Measurements from ENCODE around the gene GAST.
"Not testable (repeated sequence)": the region's sequence is repeated elsewhere in the genome, so short reads cannot be mapped to it uniquely, and the experiment has no call there.

GAST gene

DNA sequence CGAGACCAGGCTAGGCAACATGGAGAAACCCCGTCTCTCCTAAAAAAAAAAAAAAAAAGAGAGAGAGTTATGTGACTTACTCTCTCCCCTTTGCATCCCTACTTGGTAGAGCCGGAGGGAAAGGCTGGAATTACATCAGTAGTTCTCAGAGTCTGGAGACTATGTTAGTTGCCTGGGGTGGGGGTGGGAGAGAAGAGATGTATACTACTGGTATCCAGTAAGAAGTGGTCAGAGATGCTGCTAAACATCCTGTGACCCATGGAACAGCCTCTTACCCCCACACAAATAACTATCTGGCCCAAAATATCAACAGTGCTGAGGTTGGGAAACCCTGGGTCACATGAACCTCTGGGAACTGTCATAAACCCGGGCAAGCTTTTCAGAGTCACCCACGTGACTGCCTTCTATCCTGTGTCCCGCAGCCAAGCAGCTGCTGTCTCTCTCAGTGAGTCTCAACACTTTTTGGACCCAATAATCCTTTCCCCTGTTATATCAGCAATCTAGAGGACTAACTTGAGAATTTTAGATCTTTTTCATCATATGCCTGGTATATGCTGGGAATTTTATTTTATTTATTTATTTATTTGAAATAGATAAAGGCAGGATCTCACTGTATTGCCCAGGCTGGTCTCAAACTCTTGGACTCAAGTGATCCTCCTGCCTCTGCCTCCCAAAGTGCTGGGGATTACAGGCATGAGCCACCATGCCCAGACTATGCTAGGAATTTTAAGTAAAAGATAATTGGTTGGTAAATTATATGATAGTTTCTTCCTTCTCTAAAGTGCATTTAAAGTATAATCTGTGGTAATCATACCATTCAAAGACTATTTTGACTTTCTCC lies 14.8 kb upstream of the GAST start:
- H3K4me3 ChIP-seq (ENCODE audit: low read depth, low read length), result no peak overlapping the region
- TF ChIP-seq, protein P1, sequence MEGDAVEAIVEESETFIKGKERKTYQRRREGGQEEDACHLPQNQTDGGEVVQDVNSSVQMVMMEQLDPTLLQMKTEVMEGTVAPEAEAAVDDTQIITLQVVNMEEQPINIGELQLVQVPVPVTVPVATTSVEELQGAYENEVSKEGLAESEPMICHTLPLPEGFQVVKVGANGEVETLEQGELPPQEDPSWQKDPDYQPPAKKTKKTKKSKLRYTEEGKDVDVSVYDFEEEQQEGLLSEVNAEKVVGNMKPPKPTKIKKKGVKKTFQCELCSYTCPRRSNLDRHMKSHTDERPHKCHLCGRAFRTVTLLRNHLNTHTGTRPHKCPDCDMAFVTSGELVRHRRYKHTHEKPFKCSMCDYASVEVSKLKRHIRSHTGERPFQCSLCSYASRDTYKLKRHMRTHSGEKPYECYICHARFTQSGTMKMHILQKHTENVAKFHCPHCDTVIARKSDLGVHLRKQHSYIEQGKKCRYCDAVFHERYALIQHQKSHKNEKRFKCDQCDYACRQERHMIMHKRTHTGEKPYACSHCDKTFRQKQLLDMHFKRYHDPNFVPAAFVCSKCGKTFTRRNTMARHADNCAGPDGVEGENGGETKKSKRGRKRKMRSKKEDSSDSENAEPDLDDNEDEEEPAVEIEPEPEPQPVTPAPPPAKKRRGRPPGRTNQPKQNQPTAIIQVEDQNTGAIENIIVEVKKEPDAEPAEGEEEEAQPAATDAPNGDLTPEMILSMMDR (IDR thresholded peaks at IDR 0.05; ENCODE audit: insufficient read depth, low read depth, low read length, missing control alignments), result no peak
- no peak for DNase-seq (ENCODE audit: low read depth)

DNA sequence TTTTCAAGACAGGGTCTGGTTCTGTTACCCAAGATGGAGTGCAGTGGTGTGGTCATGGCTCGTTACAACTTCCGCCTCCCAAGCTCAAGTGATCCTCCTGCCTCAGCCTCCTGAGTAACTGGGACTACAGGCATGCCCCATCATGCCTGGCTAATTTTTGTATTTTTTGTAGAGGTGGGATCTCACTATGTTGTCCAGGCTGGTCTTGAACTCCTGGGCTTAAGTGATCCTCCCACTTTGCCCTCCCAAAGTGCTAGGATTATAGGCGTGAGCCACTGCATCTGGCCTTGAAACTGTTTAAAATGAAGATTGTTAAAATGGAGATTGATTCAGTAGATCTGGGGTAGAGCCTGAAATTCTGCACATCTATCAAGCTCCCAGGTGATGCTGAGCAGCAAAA lies 11.3 kb upstream of the GAST start:
- DNase-seq (ENCODE audit: low read depth), result not testable (repeated sequence)

DNA sequence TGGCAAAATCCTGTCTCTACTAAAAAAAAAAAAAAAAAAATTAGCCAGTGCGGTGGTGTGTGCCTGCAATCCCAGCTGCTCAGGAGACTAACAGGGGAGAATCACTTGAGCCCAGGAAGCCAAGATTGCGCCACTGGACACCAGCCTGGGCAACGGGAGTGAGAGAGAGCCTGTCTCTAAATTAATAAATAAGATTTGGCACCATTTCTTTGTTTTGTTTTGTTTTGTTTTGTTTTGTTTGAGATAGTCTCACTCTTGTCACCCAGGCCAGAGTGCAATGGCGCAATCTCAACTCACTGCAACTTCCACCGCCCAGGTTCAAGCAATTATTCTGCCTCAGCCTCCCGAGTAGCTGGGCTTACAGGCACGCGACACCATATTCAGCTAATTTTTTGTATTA lies 9.4 kb upstream of the GAST start:
- no peak overlapping the region for H3K4me3 ChIP-seq (ENCODE audit: low read depth, low read length)
- DNase-seq (ENCODE audit: low read depth), result no peak
- TF ChIP-seq, protein P1 (IDR thresholded peaks at IDR 0.05; ENCODE audit: insufficient read depth, low read depth, low read length, missing control alignments), result no peak

More for the DNA sequence above, 11.3 kb upstream of the GAST start:
- not testable (repeated sequence) for H3K4me3 ChIP-seq (ENCODE audit: low read depth, low read length)

DNA sequence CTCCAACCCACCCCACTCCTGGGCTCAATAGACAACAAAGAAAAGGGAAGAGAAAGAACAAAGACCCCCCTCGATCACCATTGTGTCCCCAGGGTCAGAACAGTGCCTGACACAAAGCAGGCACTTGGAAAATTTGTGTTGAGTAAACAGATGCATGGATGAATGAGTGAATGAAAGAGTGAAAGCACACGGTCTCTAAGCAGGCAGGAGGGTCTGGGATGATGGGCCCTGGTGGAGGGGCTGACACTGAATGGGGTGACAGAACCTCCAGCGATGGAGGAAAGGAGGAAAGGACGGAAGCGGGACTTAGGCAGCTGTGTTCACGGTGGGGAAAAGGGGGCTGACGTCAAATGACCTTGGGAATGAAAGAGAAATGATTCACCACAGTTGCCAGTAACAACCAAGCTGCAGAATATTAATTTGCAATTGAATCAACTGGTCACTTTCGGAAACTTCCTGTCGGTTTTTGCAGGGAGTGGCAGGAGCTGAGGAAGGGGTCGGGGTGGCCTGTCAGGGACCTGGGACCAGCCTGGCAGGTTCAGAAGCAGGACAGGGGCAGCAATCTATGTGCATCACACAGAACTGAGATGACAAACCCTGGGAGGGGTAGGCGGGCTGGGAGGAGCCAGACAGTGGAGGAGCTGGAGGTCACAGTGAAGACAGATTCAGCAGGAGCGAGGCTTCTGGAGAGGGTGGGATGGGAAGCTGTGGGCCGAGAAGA lies 6.7 kb upstream of the GAST start:
- no peak overlapping the region for H3K4me3 ChIP-seq (ENCODE audit: low read depth, low read length)
- DNase-seq (ENCODE audit: low read depth), result no peak
- TF ChIP-seq, protein P1 (IDR thresholded peaks at IDR 0.05; ENCODE audit: insufficient read depth, low read depth, low read length, missing control alignments), result no peak

DNA sequence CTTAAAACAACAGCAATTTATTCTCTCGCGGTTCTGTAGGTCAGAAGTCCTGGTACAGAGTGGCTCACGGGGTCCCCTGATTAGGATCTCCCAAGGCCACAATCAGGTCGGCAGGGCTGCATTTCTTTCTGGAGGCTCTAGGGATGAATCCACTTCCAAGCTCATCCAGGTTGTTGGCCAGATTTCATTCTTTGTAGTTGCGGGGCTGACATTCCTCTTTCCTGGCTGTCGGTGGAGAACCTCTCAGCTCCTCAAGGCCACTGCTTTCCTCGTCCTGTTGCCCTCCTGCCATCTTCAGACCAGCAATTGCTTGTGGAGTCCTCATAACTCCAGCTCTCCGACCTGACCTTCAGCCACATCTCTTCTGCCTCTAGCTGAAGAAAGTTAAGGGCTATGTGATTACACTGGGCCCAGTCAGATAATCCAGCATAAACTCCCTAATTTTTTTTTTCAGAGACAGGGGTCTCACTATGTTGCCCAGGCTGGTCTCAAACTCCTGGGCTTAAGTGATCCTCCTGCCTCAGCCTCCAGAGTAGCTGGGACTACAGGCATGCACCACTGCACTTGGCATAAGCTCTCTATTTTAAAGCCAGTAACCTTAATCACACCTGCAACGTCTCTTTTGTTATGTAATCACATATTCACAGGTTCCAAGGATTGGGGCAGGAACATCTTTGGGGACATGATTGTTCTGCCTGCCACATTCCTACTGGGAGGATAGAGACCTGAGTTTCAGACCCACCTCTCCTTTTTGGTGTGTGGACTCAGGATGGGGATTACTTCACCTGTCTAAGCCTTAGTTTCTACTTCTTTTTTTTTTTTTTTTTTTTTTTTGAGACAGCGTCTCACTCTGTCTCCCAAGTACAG lies 4.1 kb upstream of the GAST start:
- no peak overlapping the region for H3K4me3 ChIP-seq (ENCODE audit: low read depth, low read length)
- TF ChIP-seq, protein P1 (IDR thresholded peaks at IDR 0.05; ENCODE audit: insufficient read depth, low read depth, low read length, missing control alignments), result no peak
- no peak for DNase-seq (ENCODE audit: low read depth)

DNA sequence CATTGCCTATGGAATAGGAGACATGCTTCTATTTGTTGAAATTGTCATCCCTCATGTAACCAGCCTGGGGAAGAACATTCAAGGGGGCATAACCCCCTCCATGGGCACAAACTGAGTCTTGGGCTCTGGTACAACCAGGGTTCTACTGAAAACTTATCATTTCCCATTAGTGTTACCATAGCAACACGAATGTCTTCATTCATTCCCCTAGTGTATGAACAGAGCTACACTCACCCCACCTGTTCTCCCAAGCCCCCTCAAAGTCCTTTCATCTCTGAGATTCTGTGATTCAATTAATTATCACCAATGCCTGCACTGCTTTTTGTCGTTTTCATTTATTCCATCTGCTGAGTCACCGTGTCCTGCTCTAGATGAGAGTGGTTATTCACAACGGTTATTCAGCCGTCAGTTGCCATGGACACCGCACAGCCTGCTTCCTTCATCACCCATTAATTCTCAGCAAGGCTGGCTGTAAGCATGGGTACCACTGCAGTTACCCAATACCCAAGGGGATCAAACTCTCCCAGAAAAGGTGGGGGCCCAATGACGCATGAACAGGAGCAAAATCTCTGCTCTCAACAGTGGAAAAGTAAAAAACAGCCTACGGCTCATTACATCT lies 1.6 kb upstream of the GAST start:
- H3K4me3 ChIP-seq (ENCODE audit: low read depth, low read length), result no peak overlapping the region
- no peak for DNase-seq (ENCODE audit: low read depth)
- TF ChIP-seq, protein P1 (IDR thresholded peaks at IDR 0.05; ENCODE audit: insufficient read depth, low read depth, low read length, missing control alignments), result no peak
